OCI-LY3 (cell line): Measurements from ENCODE around the gene HSPB9.
A peak's percentile ranks its signal among the peaks of the same experiment; 100 is the strongest.

Source experiments
- H2AFZ ChIP-seq: fragments of 200-600, 300-600 bp; shearing (Covaris generic); 2 replicates; pipeline ENCODE4 v1.6.0; 2014; ENCODE audit warnings: antibody characterized with exemption, low read depth, low read length
- H3K27ac ChIP-seq: fragments of 200-600, 300-600 bp; sonication (generic); 2 replicates; pipeline ENCODE4 v1.5.1; 2014; ENCODE audit warnings: mild to moderate bottlenecking, low read length, moderate library complexity, mixed read lengths
- H3K27me3 ChIP-seq: fragments of 200-600, 300-600 bp; sonication (generic); 2 replicates; pipeline ENCODE4 v1.6.1; 2014; ENCODE audit warnings: low read depth, low read length, mixed read lengths
- H3K36me3 ChIP-seq: fragments of 200-600, 300-600 bp; sonication (generic); replicated peaks from 2 replicates; pipeline ENCODE3; 2014; ENCODE audit warnings: low read depth, low read length, mixed read lengths
- H3K4me1 ChIP-seq: fragments of 300-600, 200-600 bp; sonication (generic); 2 replicates; pipeline ENCODE4 v1.6.1; 2014; ENCODE audit warnings: low read length, mixed read lengths
- H3K4me2 ChIP-seq: fragments of 200-600, 300-600 bp; sonication (generic); 2 replicates; pipeline ENCODE4 v1.6.1; 2014; ENCODE audit warnings: low read length, mixed read lengths
- H3K4me3 ChIP-seq: fragments of 300-600, 200-600 bp; sonication (generic); 2 replicates; pipeline ENCODE4 v1.5.1; 2014; ENCODE audit warnings: antibody characterized with exemption, mild to moderate bottlenecking, low read length, moderate library complexity
- H3K79me2 ChIP-seq: fragments of 300-600, 200-600 bp; shearing (Covaris generic); 2 replicates; pipeline ENCODE4 v1.6.1; 2014; ENCODE audit warnings: mild to moderate bottlenecking, low read length, mixed read lengths
- H3K9ac ChIP-seq: fragments of 300-600, 200-600 bp; shearing (Covaris generic); 2 replicates; pipeline ENCODE4 v1.6.0; 2014; ENCODE audit warnings: mild to moderate bottlenecking, low read length, moderate library complexity
- H3K9me3 ChIP-seq: fragments of 200-600, 300-600 bp; shearing (Covaris generic); 2 replicates; pipeline ENCODE4 v1.6.1; 2014; ENCODE audit warnings: low read length, mixed read lengths; ENCODE audit not compliant: insufficient read depth
- H4K20me1 ChIP-seq: fragments of 200-600, 300-600 bp; sonication (generic); 2 replicates; pipeline ENCODE4 v1.6.1; 2016; ENCODE audit warnings: low read length, mixed read lengths; ENCODE audit not compliant: insufficient read depth
- CTCF ChIP-seq: fragments of 200-600, 300-600 bp; sonication (generic); IDR thresholded peaks from 2 replicates; pipeline ENCODE4 v1.5.1; 2014; ENCODE audit warnings: antibody characterized with exemption, low read length, low read depth
- EZH2phosphoT487 ChIP-seq: fragments of 200-600 bp; shearing (Covaris generic); IDR thresholded peaks from 2 replicates; pipeline ENCODE4 v1.6.1; 2018; ENCODE audit warnings: antibody characterized with exemption, mixed run types, low read depth

The HSPB9 gene

GRCh38 chr17:42118126-42118510 is 4.5 kb upstream of the HSPB9 start:
- no peak overlapping the region for H3K9ac ChIP-seq
- no peak overlapping the region for H3K4me2 ChIP-seq

GRCh38 chr17:42118545-42118944 is 4.1 kb upstream of the HSPB9 start:
- Histone ChIP-seq H3K9ac (no peak overlapping the region), H3K27me3 (no peaks in the 10 kb centered on the region), H3K27ac (no peak overlapping the region), H2AFZ (no peak overlapping the region), H3K36me3 (peaks cover 20% of the 10 kb centered on the region), H3K9me3 (no peaks in the 10 kb centered on the region), H3K79me2 (0 out of 2 replicates have a peak, but pooled peaks cover 4% of the 10 kb centered on the region), H3K4me3 (no peak overlapping the region), H3K4me2 (no peak overlapping the region), H4K20me1 (no peaks in the 10 kb centered on the region), H3K4me1 (peaks cover 45% of the 10 kb centered on the region)
- TF ChIP-seq EZH2phosphoT487 = no peak
- peak; percentile 74 for TF ChIP-seq CTCF

More at GRCh38 chr17:42118126-42118510, 4.5 kb upstream of the HSPB9 start:
- no peak for TF ChIP-seq CTCF
- TF ChIP-seq EZH2phosphoT487 = no peak
- Histone ChIP-seq H3K9me3 (no peaks in the 10 kb centered on the region), H2AFZ (no peak overlapping the region), H4K20me1 (no peaks in the 10 kb centered on the region), H3K4me3 (no peak overlapping the region), H3K4me1 (peaks cover 49% of the 10 kb centered on the region), H3K27me3 (no peaks in the 10 kb centered on the region), H3K79me2 (0 out of 2 replicates have a peak, but pooled peaks cover 4% of the 10 kb centered on the region), H3K36me3 (peaks cover 22% of the 10 kb centered on the region), H3K27ac (no peak overlapping the region)

GRCh38 chr17:42119301-42119700 is 3.3 kb upstream of the HSPB9 start:
- Histone ChIP-seq H3K4me1 (peaks cover 43% of the 10 kb centered on the region), H3K9ac (no peak overlapping the region), H3K4me3 (no peak overlapping the region), H3K79me2 (0 out of 2 replicates have a peak, but pooled peaks cover 4% of the 10 kb centered on the region), H3K27me3 (no peaks in the 10 kb centered on the region), H4K20me1 (no peaks in the 10 kb centered on the region), H3K27ac (no peak overlapping the region), H3K4me2 (no peak overlapping the region), H2AFZ (no peak overlapping the region), H3K36me3 (peaks cover 21% of the 10 kb centered on the region), H3K9me3 (no peaks in the 10 kb centered on the region)
- TF ChIP-seq EZH2phosphoT487 (no peak), CTCF (no peak)

GRCh38 chr17:42120161-42120769 is 2.3 kb upstream of the HSPB9 start:
- H4K20me1 ChIP-seq = no peaks in the 10 kb centered on the region
- 0 out of 2 replicates have a peak, but pooled peaks cover 4% of the 10 kb centered on the region for H3K79me2 ChIP-seq
- no peaks in the 10 kb centered on the region for H3K27me3 ChIP-seq
- TF ChIP-seq CTCF (no peak), EZH2phosphoT487 (no peak)
- H3K36me3 ChIP-seq = peaks cover 25% of the 10 kb centered on the region
- H3K4me1 ChIP-seq = peaks cover 35% of the 10 kb centered on the region
- H3K9ac ChIP-seq = peak overlapping the region; percentile 84
- H3K27ac ChIP-seq = no peak overlapping the region
- H3K9me3 ChIP-seq = no peaks in the 10 kb centered on the region
- H3K4me3 ChIP-seq = peak overlapping the region; percentile 89
- no peak overlapping the region for H2AFZ ChIP-seq
- peak overlapping the region; percentile 94 for H3K4me2 ChIP-seq
